Nephron progenitor cell (in vitro differentiated cells): ENCODE data around the gene NBPF11.
"Not testable (repeated sequence)": the region's sequence is repeated elsewhere in the genome, so short reads cannot be mapped to it uniquely, and the experiment has no call there.

ENCODE experiments used
- DNase-seq: peaks from one replicate; pipeline ENCODE4 v3.0.0; 2021
- H3K27ac Mint-ChIP-seq: 2 replicates; pipeline ENCODE4 v1.8.0; 2021; ENCODE audit warnings: mild to moderate bottlenecking, moderate library complexity, mixed read lengths
- H3K27me3 Mint-ChIP-seq: 2 replicates; pipeline ENCODE4 v1.8.0; 2021; ENCODE audit warnings: mild to moderate bottlenecking, low read depth, mixed read lengths; ENCODE audit not compliant: poor library complexity
- H3K36me3 Mint-ChIP-seq: 2 replicates; pipeline ENCODE4 v1.8.0; 2021; ENCODE audit warnings: low read depth, mixed read lengths
- H3K4me1 Mint-ChIP-seq: 2 replicates; pipeline ENCODE4 v1.8.0; 2021; ENCODE audit warnings: mixed read lengths
- H3K4me3 Mint-ChIP-seq: 2 replicates; pipeline ENCODE4 v1.8.0; 2021; ENCODE audit warnings: mild to moderate bottlenecking, moderate library complexity, mixed read lengths
- H3K9me3 Mint-ChIP-seq: 2 replicates; pipeline ENCODE4 v1.8.0; 2021; ENCODE audit warnings: mild to moderate bottlenecking, moderate library complexity, mixed read lengths
- TF ChIP-seq, protein P1 (sequence below): fragments of 200-600 bp; sonication (generic); IDR thresholded peaks from 2 replicates; pipeline ENCODE4 v1.5.0; 2021; ENCODE audit warnings: antibody characterized with exemption

Gene NBPF11, protein sequence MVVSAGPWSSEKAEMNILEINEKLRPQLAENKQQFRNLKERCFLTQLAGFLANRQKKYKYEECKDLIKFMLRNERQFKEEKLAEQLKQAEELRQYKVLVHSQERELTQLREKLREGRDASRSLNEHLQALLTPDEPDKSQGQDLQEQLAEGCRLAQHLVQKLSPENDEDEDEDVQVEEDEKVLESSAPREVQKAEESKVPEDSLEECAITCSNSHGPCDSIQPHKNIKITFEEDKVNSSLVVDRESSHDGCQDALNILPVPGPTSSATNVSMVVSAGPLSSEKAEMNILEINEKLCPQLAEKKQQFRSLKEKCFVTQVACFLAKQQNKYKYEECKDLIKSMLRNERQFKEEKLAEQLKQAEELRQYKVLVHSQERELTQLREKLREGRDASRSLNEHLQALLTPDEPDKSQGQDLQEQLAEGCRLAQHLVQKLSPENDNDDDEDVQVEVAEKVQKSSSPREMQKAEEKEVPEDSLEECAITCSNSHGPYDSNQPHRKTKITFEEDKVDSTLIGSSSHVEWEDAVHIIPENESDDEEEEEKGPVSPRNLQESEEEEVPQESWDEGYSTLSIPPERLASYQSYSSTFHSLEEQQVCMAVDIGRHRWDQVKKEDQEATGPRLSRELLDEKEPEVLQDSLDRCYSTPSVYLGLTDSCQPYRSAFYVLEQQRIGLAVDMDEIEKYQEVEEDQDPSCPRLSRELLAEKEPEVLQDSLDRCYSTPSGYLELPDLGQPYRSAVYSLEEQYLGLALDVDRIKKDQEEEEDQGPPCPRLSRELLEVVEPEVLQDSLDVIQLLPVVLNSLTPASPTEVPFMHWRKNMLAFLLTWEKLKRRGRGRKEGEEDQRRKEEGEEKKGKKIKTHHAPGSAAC

GRCh38 chr1:148151911-148152656, at the start of gene NBPF11:
Gene NBPF11 (minus strand): TSS chr1:148152281. CDS start chr1:148127003, 25,278 bp downstream.
- H3K9me3 Mint-ChIP-seq, H3K27me3 Mint-ChIP-seq, H3K36me3 Mint-ChIP-seq: not testable (repeated sequence)
- Mint-ChIP-seq H3K27ac (peak within 1 kb of the TSS; percentile 93), H3K4me1 (peaks cover 17% of the 10 kb centered on the region), H3K4me3 (peak within 1 kb of the TSS; percentile 96)
- DNase-seq, result peak; percentile 78

- not testable (repeated sequence) for H3K9me3 Mint-ChIP-seq
Observed at GRCh38 chr1:148197396-148197795, 45.3 kb upstream of the NBPF11 start.

DNA sequence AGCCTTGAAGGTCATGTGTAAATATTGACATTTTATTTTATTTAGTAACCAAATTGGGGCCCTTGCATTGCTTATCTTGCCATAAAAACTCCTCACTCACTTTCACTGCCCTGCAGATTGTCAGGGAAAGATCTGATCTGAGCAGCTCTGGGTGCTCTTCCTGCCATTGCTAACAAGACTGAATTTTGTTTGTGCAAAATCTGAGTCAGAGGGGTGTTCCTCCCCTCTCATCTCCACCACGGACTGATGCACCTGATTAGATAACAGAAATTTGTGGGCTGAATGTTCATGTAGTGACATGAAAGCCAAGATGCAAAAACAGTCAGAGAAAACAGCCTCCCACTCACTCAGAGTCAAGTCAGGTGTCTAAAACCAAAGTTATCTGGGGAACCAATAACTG, 44.9 kb upstream of the NBPF11 start:
- H3K4me3 Mint-ChIP-seq, H3K9me3 Mint-ChIP-seq, H3K4me1 Mint-ChIP-seq, H3K27ac Mint-ChIP-seq, DNase-seq, H3K36me3 Mint-ChIP-seq, H3K27me3 Mint-ChIP-seq: not testable (repeated sequence)

More at GRCh38 chr1:148197396-148197795, 45.3 kb upstream of the NBPF11 start:
- not testable (repeated sequence) for H3K27me3 Mint-ChIP-seq, H3K4me3 Mint-ChIP-seq, H3K36me3 Mint-ChIP-seq, DNase-seq, H3K27ac Mint-ChIP-seq, H3K4me1 Mint-ChIP-seq

GRCh38 chr1:148195115-148195514, 43.0 kb upstream of the NBPF11 start:
- DNase-seq, H3K36me3 Mint-ChIP-seq, H3K27ac Mint-ChIP-seq, H3K4me3 Mint-ChIP-seq, H3K27me3 Mint-ChIP-seq, H3K9me3 Mint-ChIP-seq, H3K4me1 Mint-ChIP-seq: not testable (repeated sequence)

- not testable (repeated sequence) for DNase-seq, H3K36me3 Mint-ChIP-seq, H3K4me1 Mint-ChIP-seq, H3K4me3 Mint-ChIP-seq, H3K9me3 Mint-ChIP-seq, H3K27me3 Mint-ChIP-seq, H3K27ac Mint-ChIP-seq
Observed at GRCh38 chr1:148188768-148189167, 36.7 kb upstream of the NBPF11 start.

DNA sequence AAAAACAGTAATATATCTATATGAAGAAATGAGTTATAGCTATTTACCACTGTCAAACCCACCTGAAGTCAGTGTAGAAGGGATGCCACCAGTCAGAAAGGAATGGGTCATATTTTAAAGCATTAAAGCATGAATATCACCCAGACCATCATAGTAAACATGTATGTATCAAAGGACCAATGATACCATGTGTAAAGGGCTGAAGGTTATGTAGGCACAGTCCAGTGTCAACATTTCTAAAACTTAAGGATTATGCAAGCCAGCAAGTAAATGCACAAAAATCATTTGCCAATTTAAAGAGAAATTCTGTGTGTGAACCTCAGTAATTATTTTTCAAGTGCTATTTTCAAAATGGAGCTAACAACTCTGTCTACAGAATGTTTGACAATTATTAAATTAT, 26.6 kb upstream of the NBPF11 start:
- H3K4me3 Mint-ChIP-seq, H3K27me3 Mint-ChIP-seq, H3K9me3 Mint-ChIP-seq, H3K4me1 Mint-ChIP-seq, H3K27ac Mint-ChIP-seq, H3K36me3 Mint-ChIP-seq, DNase-seq: not testable (repeated sequence)

- H3K4me3 Mint-ChIP-seq, H3K27ac Mint-ChIP-seq, DNase-seq, H3K36me3 Mint-ChIP-seq, H3K27me3 Mint-ChIP-seq, H3K9me3 Mint-ChIP-seq, H3K4me1 Mint-ChIP-seq: not testable (repeated sequence)
Observed at GRCh38 chr1:148175414-148175813, 23.3 kb upstream of the NBPF11 start.

DNA sequence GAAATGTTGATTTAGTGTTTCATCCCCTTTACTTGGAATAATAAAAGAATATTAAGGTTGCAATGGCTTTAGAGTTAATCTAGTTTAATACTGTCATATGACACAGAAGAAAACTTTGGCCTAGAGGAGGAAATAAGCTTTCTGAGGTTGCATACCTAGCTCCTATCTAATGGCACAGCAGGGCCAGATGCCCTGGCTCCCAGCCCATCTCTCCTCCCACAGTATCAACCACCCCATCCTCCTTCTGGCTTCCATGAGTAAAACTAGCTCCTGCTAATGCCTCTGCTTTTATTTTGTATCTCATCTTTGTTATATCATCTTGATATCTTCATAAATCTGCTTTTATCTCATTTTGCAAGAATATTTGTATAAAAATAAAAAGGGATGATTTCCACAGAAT, 19.9 kb upstream of the NBPF11 start:
- H3K4me3 Mint-ChIP-seq, H3K27me3 Mint-ChIP-seq, DNase-seq, H3K27ac Mint-ChIP-seq, H3K9me3 Mint-ChIP-seq, H3K36me3 Mint-ChIP-seq: not testable (repeated sequence)
- peaks cover 16% of the 10 kb centered on the region for H3K4me1 Mint-ChIP-seq

- Mint-ChIP-seq H3K27ac (no peak overlapping the region), H3K36me3 (no peaks in the 10 kb centered on the region), H3K27me3 (peaks cover 3% of the 10 kb centered on the region), H3K4me1 (peaks cover 19% of the 10 kb centered on the region), H3K4me3 (no peak overlapping the region), H3K9me3 (no peaks in the 10 kb centered on the region)
- TF ChIP-seq, protein P1, sequence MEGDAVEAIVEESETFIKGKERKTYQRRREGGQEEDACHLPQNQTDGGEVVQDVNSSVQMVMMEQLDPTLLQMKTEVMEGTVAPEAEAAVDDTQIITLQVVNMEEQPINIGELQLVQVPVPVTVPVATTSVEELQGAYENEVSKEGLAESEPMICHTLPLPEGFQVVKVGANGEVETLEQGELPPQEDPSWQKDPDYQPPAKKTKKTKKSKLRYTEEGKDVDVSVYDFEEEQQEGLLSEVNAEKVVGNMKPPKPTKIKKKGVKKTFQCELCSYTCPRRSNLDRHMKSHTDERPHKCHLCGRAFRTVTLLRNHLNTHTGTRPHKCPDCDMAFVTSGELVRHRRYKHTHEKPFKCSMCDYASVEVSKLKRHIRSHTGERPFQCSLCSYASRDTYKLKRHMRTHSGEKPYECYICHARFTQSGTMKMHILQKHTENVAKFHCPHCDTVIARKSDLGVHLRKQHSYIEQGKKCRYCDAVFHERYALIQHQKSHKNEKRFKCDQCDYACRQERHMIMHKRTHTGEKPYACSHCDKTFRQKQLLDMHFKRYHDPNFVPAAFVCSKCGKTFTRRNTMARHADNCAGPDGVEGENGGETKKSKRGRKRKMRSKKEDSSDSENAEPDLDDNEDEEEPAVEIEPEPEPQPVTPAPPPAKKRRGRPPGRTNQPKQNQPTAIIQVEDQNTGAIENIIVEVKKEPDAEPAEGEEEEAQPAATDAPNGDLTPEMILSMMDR, result no peak
- no peak for DNase-seq
Observed at GRCh38 chr1:148166558-148167492, 14.7 kb upstream of the NBPF11 start.
